ENCODE measurements around the gene GCA.

The GCA gene

DNA sequence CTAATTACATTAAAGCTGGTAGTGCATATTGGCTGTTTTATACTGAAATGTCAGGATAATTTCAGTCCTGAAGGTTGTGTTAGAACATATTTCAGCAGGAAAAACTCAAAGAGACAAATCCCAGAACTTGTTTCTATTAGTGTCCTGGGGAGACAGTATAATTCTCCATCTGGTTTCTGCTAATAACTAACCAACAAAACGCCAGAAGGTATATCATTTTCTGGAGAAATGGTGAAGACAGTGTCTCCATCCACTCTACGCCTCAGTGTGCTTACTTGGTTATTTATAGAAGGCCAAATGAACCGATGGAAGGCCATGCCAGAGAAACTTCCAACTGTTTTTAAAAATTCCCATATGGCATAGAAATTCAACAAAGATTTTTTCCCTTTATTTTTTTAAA lies 41.6 kb downstream of the GCA start:
- Histone ChIP-seq H3F3A (ENCODE audit: insufficient read depth, low read length) (no peaks in the 10 kb centered on the region), H2AFZ (ENCODE audit: low read length) (no peak overlapping the region), H3K9me2 (ENCODE audit: low read depth, low read length) (no peaks in the 10 kb centered on the region), H3K9me3 (ENCODE audit: low read length) (no peaks in the 10 kb centered on the region), H3K4me1 (ENCODE audit: insufficient read depth, low read length, severe bottlenecking) (no peaks in the 10 kb centered on the region), H3K4me3 (ENCODE audit: low read depth, low read length, poor library complexity, severe bottlenecking) (no peak overlapping the region), H3K27me3 (ENCODE audit: insufficient read depth, low read length) (no peaks in the 10 kb centered on the region), H3K79me2 (ENCODE audit: insufficient read depth, low read length) (no peaks in the 10 kb centered on the region), H3K36me3 (ENCODE audit: insufficient read depth, low read length) (no peaks in the 10 kb centered on the region), H4K20me1 (ENCODE audit: insufficient read depth, low read length) (no peaks in the 10 kb centered on the region), H3K27ac (ENCODE audit: low read depth, low read length, poor library complexity, severe bottlenecking) (no peak overlapping the region), H3K4me2 (ENCODE audit: low read length) (no peak overlapping the region), H3K9ac (ENCODE audit: low read length) (no peak overlapping the region)
- TF ChIP-seq EZH2 (IDR thresholded peaks at IDR 0.05; ENCODE audit: borderline replicate concordance, low read length) = no peak
- TF ChIP-seq, protein P1, sequence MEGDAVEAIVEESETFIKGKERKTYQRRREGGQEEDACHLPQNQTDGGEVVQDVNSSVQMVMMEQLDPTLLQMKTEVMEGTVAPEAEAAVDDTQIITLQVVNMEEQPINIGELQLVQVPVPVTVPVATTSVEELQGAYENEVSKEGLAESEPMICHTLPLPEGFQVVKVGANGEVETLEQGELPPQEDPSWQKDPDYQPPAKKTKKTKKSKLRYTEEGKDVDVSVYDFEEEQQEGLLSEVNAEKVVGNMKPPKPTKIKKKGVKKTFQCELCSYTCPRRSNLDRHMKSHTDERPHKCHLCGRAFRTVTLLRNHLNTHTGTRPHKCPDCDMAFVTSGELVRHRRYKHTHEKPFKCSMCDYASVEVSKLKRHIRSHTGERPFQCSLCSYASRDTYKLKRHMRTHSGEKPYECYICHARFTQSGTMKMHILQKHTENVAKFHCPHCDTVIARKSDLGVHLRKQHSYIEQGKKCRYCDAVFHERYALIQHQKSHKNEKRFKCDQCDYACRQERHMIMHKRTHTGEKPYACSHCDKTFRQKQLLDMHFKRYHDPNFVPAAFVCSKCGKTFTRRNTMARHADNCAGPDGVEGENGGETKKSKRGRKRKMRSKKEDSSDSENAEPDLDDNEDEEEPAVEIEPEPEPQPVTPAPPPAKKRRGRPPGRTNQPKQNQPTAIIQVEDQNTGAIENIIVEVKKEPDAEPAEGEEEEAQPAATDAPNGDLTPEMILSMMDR (IDR thresholded peaks at IDR 0.05; ENCODE audit: low read length) = no peak

DNA sequence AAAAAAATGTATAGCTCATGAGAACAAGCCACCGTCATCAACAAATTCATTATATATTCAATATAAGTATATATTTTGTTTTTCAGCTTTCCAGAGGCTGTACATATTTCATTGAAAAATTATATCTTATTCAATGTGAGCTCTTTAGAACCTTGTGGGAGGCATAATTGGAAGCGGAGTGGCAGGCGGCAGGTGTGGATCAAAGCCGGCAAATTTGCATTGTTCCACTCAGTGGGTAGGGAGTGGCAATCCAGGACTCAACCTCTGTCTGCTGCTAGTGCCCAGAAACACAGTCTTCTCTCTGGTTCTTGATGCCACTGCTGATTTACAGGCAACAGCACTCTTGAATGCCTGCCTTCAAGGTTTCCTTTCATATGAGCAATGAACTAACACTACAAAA lies 46.9 kb downstream of the GCA start:
- no peaks in the 10 kb centered on the region for H3K79me2 ChIP-seq (ENCODE audit: insufficient read depth, low read length)
- no peak overlapping the region for H3K4me2 ChIP-seq (ENCODE audit: low read length)
- no peak overlapping the region for H3K9ac ChIP-seq (ENCODE audit: low read length)
- no peaks in the 10 kb centered on the region for H3F3A ChIP-seq (ENCODE audit: insufficient read depth, low read length)
- no peaks in the 10 kb centered on the region for H3K27me3 ChIP-seq (ENCODE audit: insufficient read depth, low read length)
- no peak overlapping the region for H2AFZ ChIP-seq (ENCODE audit: low read length)
- no peaks in the 10 kb centered on the region for H3K4me1 ChIP-seq (ENCODE audit: insufficient read depth, low read length, severe bottlenecking)
- no peaks in the 10 kb centered on the region for H3K9me3 ChIP-seq (ENCODE audit: low read length)
- H3K36me3 ChIP-seq (ENCODE audit: insufficient read depth, low read length) = no peaks in the 10 kb centered on the region
- no peak overlapping the region for H3K4me3 ChIP-seq (ENCODE audit: low read depth, low read length, poor library complexity, severe bottlenecking)
- H3K27ac ChIP-seq (ENCODE audit: low read depth, low read length, poor library complexity, severe bottlenecking) = no peak overlapping the region
- TF ChIP-seq, protein P1 (IDR thresholded peaks at IDR 0.05; ENCODE audit: low read length) = no peak
- no peak for TF ChIP-seq EZH2 (IDR thresholded peaks at IDR 0.05; ENCODE audit: borderline replicate concordance, low read length)
- no peaks in the 10 kb centered on the region for H4K20me1 ChIP-seq (ENCODE audit: insufficient read depth, low read length)
- no peaks in the 10 kb centered on the region for H3K9me2 ChIP-seq (ENCODE audit: low read depth, low read length)

DNA sequence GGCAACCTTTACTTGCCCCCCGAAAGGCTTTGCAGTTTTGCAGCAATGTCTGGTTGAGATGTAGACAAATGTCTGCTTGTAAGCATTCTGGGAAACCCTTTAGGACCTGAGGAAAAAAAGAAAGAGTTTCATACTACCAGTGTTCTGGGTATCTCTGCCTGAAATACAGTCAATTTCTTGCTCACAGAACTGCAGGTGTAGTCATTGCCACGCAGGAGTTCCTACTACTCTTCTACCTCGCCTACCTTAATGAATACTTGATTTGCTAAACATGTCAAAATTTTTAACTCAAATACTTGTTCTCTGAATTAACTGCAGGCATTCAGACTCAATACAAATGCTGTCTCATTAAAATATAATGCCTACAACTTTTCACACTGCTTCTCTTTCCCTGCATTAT lies 56.4 kb downstream of the GCA start:
- Histone ChIP-seq H3K4me3 (ENCODE audit: low read depth, low read length, poor library complexity, severe bottlenecking) (no peak overlapping the region), H3K27ac (ENCODE audit: low read depth, low read length, poor library complexity, severe bottlenecking) (no peak overlapping the region), H2AFZ (ENCODE audit: low read length) (no peak overlapping the region), H3K4me2 (ENCODE audit: low read length) (no peak overlapping the region), H3F3A (ENCODE audit: insufficient read depth, low read length) (no peaks in the 10 kb centered on the region), H4K20me1 (ENCODE audit: insufficient read depth, low read length) (no peaks in the 10 kb centered on the region), H3K27me3 (ENCODE audit: insufficient read depth, low read length) (no peaks in the 10 kb centered on the region), H3K36me3 (ENCODE audit: insufficient read depth, low read length) (no peaks in the 10 kb centered on the region), H3K9me2 (ENCODE audit: low read depth, low read length) (no peaks in the 10 kb centered on the region), H3K9me3 (ENCODE audit: low read length) (no peaks in the 10 kb centered on the region), H3K4me1 (ENCODE audit: insufficient read depth, low read length, severe bottlenecking) (no peaks in the 10 kb centered on the region), H3K79me2 (ENCODE audit: insufficient read depth, low read length) (no peaks in the 10 kb centered on the region), H3K9ac (ENCODE audit: low read length) (no peak overlapping the region)
- TF ChIP-seq, protein P1 (IDR thresholded peaks at IDR 0.05; ENCODE audit: low read length) = no peak
- TF ChIP-seq EZH2 (IDR thresholded peaks at IDR 0.05; ENCODE audit: borderline replicate concordance, low read length) = no peak
